B cell (primary cell): Measurements from ENCODE around the gene KCTD17. TPM values are rescaled to one million over a fixed set of nuclear protein-coding genes. Genes with fewer than 3 reads are reported as not detected.
A peak's percentile ranks its signal among the peaks of the same experiment; 100 is the strongest.

Experiments used
- ATAC-seq: fragments of 200-7000 bp; cut with Tn5 transposase; one replicate; pipeline ENCODE4 v1.10.0; 2021; ENCODE audit warnings: low read depth, mild to moderate bottlenecking, moderate number of reproducible peaks, moderate library complexity
- CTCF ChIA-PET: fragments of 350-600 bp; sonication (Branson Sonifier 250); formaldehyde crosslinking; loops from one replicate; lab custom pipeline; 2021; ENCODE audit warnings: antibody characterized with exemption, inconsistent platforms; lab: Charles Lee
- POLR2A ChIA-PET: fragments of 350-600 bp; sonication (Branson Sonifier 250); formaldehyde crosslinking; loops from one replicate; lab custom pipeline; 2021; ENCODE audit warnings: antibody characterized with exemption; lab: Charles Lee
- DNase-seq: peaks from one replicate; pipeline ENCODE4 v3.0.0; 2013
- H2AFZ ChIP-seq: 2 replicates; pipeline ENCODE4 v1.6.1; 2012; ENCODE audit warnings: mild to moderate bottlenecking, low read depth, low read length; ENCODE audit not compliant: insufficient read depth, poor library complexity, severe bottlenecking
- H3K27ac ChIP-seq, 2 donors: 1 replicate in 1 of 2; 2 replicates in 1 of 2; pipeline ENCODE4 v1.5.1; 2012 to 2013; ENCODE audit warnings: low read length in 2 of 2, mild to moderate bottlenecking in 2 of 2, moderate library complexity in 1 of 2
- H3K27me3 ChIP-seq, 4 experiments: fragments of 200-600 bp in 1 of 4; sonication (generic) in 1 of 4; replicated peaks in 1 of 4; 1 replicate in 2 of 4; 2 replicates in 2 of 4; pipeline versions ENCODE4 v1.6.1 to v1.7.0; 2013 to 2016; ENCODE audit warnings: low read length in 3 of 4, mild to moderate bottlenecking in 2 of 4, mixed read lengths in 1 of 4, moderate library complexity in 1 of 4; ENCODE audit not compliant: insufficient read depth in 4 of 4, control insufficient read depth in 3 of 4; ENCODE audit errors: control extremely low read depth in 1 of 4
- H3K36me3 ChIP-seq, 2 experiments: replicated peaks in 1 of 2; 1 replicate in 1 of 2; 2 replicates in 1 of 2; pipeline versions ENCODE4 v1.6.1 to v1.7.1; 2013; ENCODE audit warnings: low read length in 1 of 2; ENCODE audit not compliant: insufficient read depth in 2 of 2, control insufficient read depth in 1 of 2; ENCODE audit errors: control extremely low read depth in 1 of 2, extremely low read depth in 1 of 2
- H3K4me1 ChIP-seq, 2 donors: fragments of 200-600 bp in 1 of 2; sonication (generic) in 1 of 2; 1 replicate in 1 of 2; 2 replicates in 1 of 2; pipeline versions ENCODE4 v1.5.1 to v1.6.1; 2013 to 2017; ENCODE audit warnings: low read length in 2 of 2; ENCODE audit not compliant: control insufficient read depth in 2 of 2, insufficient read depth in 2 of 2
- H3K4me2 ChIP-seq: replicated peaks from 2 replicates; pipeline ENCODE3; 2012; ENCODE audit warnings: mild to moderate bottlenecking, low read depth, low read length; ENCODE audit not compliant: poor library complexity, severe bottlenecking
- H3K4me3 ChIP-seq, 5 experiments: fragments of 200-600 bp in 1 of 5; sonication (generic) in 1 of 5; 1 replicate in 3 of 5; 2 replicates in 2 of 5; pipeline versions ENCODE4 v1.5.1 to v1.7.0; 2011 to 2016; ENCODE audit warnings: low read length in 4 of 5, mild to moderate bottlenecking in 4 of 5, low read depth in 2 of 5, control low read depth in 1 of 5, moderate library complexity in 1 of 5; ENCODE audit not compliant: insufficient read depth in 1 of 5; ENCODE audit errors: control extremely low read depth in 1 of 5, extremely low read depth in 1 of 5
- H3K79me2 ChIP-seq: fragments of 200-600 bp; sonication (generic); one replicate; pipeline ENCODE4 v1.6.0; 2016; ENCODE audit warnings: low read length; ENCODE audit not compliant: control insufficient read depth, insufficient read depth
- H3K9ac ChIP-seq: fragments of 200-600 bp; sonication (generic); 2 replicates; pipeline ENCODE4 v1.6.1; 2017; ENCODE audit warnings: mild to moderate bottlenecking, low read length, moderate library complexity
- H3K9me3 ChIP-seq, 3 donors: one replicate each; pipeline versions ENCODE4 v1.6.1 to v1.7.1; 2013; ENCODE audit warnings: low read length in 2 of 3; ENCODE audit not compliant: control insufficient read depth in 2 of 3, insufficient read depth in 1 of 3; ENCODE audit errors: control extremely low read depth in 1 of 3
- H4K20me1 ChIP-seq: 2 replicates; pipeline ENCODE4 v1.6.0; 2012; ENCODE audit warnings: mild to moderate bottlenecking, low read length; ENCODE audit not compliant: insufficient read depth, control insufficient read depth, poor library complexity, severe bottlenecking
- H3K27ac Mint-ChIP-seq: one replicate; pipeline ENCODE4 v1.8.0; 2021; ENCODE audit warnings: mixed read lengths
- H3K27me3 Mint-ChIP-seq: one replicate; pipeline ENCODE4 v1.8.0; 2021; ENCODE audit warnings: mixed read lengths
- H3K4me1 Mint-ChIP-seq: one replicate; pipeline ENCODE4 v1.8.0; 2021; ENCODE audit warnings: mixed read lengths
- H3K4me3 Mint-ChIP-seq: one replicate; pipeline ENCODE4 v1.8.0; 2021; ENCODE audit warnings: mixed read lengths
- H3K9me3 Mint-ChIP-seq: one replicate; pipeline ENCODE4 v1.8.0; 2022; ENCODE audit warnings: mixed read lengths; ENCODE audit not compliant: insufficient read depth
- EZH2 ChIP-seq: IDR thresholded peaks from 2 replicates; pipeline ENCODE4 v1.6.1; 2012; ENCODE audit warnings: borderline replicate concordance, low read depth, mild to moderate bottlenecking, moderate library complexity, low read length; ENCODE audit not compliant: insufficient read depth, poor library complexity, severe bottlenecking
- WGBS: methylation state at CpG from one replicate; pipeline ENCODE4 v1.1.5; 2013; ENCODE audit warnings: missing lambda C conversion rate; ENCODE audit not compliant: insufficient coverage; 5-methylcytosine and 5-hydroxymethylcytosine counted together
- intact Hi-C: fragments of 100-400 bp; cut with micrococcal nuclease; formaldehyde crosslinking; loops from one replicate; pipeline ENCODE4 v1.10.0; 2022
- polyA minus RNA-seq: library from RNA; depleted of rRNA, polyadenylated mRNA; stranded (reverse); fragments of >200 nt; gene quantifications from 2 replicates; pipeline ENCODE4 v1.2.3, GENCODE V29; 2012
- polyA plus RNA-seq: library from polyadenylated mRNA; depleted of rRNA; stranded (reverse); fragments of >200 nt; gene quantifications from 2 replicates; pipeline ENCODE4 v1.2.3, GENCODE V29; 2012
- total RNA-seq, 2 donors: library from RNA; stranded (reverse); fragments of 120-200 nt in 1 of 2; gene quantifications; 1 replicate in 1 of 2; 2 replicates in 1 of 2; pipeline versions ENCODE4 v1.2.3 to v1.2.4, GENCODE V29; 2013 to 2022
- TF ChIP-seq, protein P1 (sequence below): fragments of 200-600 bp; IDR thresholded peaks from one replicate; pipeline ENCODE4 v1.8.0; 2022; ENCODE audit warnings: antibody characterized with exemption, mild to moderate bottlenecking

KCTD17 gene, protein sequence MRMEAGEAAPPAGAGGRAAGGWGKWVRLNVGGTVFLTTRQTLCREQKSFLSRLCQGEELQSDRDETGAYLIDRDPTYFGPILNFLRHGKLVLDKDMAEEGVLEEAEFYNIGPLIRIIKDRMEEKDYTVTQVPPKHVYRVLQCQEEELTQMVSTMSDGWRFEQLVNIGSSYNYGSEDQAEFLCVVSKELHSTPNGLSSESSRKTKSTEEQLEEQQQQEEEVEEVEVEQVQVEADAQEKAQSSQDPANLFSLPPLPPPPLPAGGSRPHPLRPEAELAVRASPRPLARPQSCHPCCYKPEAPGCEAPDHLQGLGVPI
- total RNA-seq: 40.0 and 41.3 TPM in 2 replicates
- total RNA-seq (2013): 11.0 TPM
- polyA plus RNA-seq: 19.9 and 29.0 TPM in 2 replicates
- 13.5 and 19.0 TPM in 2 replicates for polyA minus RNA-seq

DNA sequence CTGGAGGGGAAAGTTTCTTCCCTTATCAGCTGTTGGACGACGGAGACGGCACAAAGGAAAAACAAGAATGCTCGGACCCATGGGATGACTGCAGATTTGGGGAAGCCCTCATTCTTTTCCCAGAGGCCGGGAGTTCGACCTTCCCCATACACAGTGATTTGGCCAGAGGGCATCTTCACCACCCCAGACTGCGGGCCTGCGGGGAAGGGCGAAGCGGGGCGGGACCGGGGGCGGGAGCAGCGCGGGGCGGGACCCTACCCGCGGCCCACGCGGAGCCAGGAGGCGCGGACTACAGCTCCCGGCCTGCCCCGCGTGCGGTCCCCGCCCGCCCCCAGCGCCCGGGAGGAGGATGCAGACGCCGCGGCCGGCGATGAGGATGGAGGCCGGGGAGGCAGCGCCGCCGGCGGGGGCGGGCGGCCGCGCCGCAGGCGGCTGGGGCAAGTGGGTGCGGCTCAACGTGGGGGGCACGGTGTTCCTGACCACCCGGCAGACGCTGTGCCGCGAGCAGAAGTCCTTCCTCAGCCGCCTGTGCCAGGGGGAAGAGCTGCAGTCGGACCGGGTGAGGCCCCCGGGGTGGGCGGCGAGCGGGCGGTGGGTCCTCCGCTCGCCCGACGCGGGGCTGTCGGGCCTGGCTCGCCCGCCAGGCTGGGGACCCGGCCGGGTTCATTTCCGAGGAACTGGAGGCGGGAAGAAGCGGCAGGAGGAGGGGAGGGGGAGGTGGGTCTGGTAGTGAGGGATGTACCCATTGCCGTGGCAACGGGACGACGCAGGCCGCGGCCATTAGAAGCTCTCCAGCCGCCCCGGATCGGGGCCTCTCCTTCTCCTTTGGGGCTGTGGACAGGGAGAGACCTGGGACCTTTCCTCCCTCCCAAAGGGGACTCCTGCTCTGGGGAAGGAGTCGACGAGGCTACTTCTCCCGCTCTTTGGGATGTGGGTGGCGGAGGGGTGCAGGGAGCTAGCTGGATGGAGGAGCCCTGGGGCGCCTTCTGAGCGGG lies at the start of gene KCTD17:
Gene KCTD17, plus strand, starts transcription at position 352 of the 995 bp plus-strand sequence. Its CDS starts 19 bp downstream, at position 371.
- Histone ChIP-seq H3K36me3 (peaks cover 0 to 8% of the 10 kb centered on the region in 2 experiments), H3K27me3 (no peaks in the 10 kb centered on the region), H3K79me2 (no peaks in the 10 kb centered on the region), H2AFZ (peak within 1 kb of the TSS; percentile 78), H3K4me3 (peak within 1 kb of the TSS in 4 of 5 experiments; percentile 40 to 71 (median 60)), H3K9ac (peak within 1 kb of the TSS; percentile 73), H3K4me2 (peak within 1 kb of the TSS; percentile 95), H4K20me1 (no peaks in the 10 kb centered on the region), H3K27ac (peak within 1 kb of the TSS in 1 of 2 donors; percentile 36), H3K4me1 (peaks cover 7 to 18% of the 10 kb centered on the region in 2 donors), H3K9me3 (no peaks in the 10 kb centered on the region)
- ChIA-PET POLR2A (interaction anchor here (0.5 to 0.7 kb wide), 5 partner anchors 13 to 774 kb away, joined by 3 to 6 read pairs (median 4); no protein-coding TSS in a partner anchor), CTCF (interaction anchor here (1.3 to 2.4 kb wide), 3 partner anchors 9 to 74 kb away, joined by 3 to 9 read pairs (median 4); partner anchors contain the start of gene TST)
- H3K4me3 Mint-ChIP-seq: peak within 1 kb of the TSS; percentile 85
- intact Hi-C loops: loop anchor here (1.0 to 5.0 kb wide), 2 partner anchors 275 to 1749 kb away; partner anchors contain the start of gene IFT27
- 6% methylated on average over 84 of the region's 89 CpGs for WGBS
- H3K27ac Mint-ChIP-seq: peak within 1 kb of the TSS; percentile 39
- TF ChIP-seq EZH2: no peak
- TF ChIP-seq, protein P1, sequence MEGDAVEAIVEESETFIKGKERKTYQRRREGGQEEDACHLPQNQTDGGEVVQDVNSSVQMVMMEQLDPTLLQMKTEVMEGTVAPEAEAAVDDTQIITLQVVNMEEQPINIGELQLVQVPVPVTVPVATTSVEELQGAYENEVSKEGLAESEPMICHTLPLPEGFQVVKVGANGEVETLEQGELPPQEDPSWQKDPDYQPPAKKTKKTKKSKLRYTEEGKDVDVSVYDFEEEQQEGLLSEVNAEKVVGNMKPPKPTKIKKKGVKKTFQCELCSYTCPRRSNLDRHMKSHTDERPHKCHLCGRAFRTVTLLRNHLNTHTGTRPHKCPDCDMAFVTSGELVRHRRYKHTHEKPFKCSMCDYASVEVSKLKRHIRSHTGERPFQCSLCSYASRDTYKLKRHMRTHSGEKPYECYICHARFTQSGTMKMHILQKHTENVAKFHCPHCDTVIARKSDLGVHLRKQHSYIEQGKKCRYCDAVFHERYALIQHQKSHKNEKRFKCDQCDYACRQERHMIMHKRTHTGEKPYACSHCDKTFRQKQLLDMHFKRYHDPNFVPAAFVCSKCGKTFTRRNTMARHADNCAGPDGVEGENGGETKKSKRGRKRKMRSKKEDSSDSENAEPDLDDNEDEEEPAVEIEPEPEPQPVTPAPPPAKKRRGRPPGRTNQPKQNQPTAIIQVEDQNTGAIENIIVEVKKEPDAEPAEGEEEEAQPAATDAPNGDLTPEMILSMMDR: no peak
- DNase-seq: peak; percentile 78
- peaks cover 12% of the 10 kb centered on the region for H3K4me1 Mint-ChIP-seq
- H3K9me3 Mint-ChIP-seq: no peaks in the 10 kb centered on the region
- H3K27me3 Mint-ChIP-seq: no peaks in the 10 kb centered on the region
- peak; percentile 100 for ATAC-seq
